Stomach smooth muscle (tissue), 2 donors: ENCODE results near the gene RABIF.
A peak's percentile ranks its signal among the peaks of the same experiment; 100 is the strongest.
"Not testable (repeated sequence)": the region's sequence is repeated elsewhere in the genome, so short reads cannot be mapped to it uniquely, and the experiment has no call there.

Source experiments
- H3K27ac ChIP-seq: one replicate; pipeline ENCODE4 v1.7.0; 2013; ENCODE audit warnings: mild to moderate bottlenecking, low read length, inconsistent platforms
- H3K27me3 ChIP-seq, 2 donors: one replicate each; pipeline ENCODE4 v1.7.0; 2013; ENCODE audit warnings: low read length in 2 of 2; ENCODE audit not compliant: insufficient read depth in 2 of 2, control insufficient read depth in 1 of 2
- H3K36me3 ChIP-seq, 2 donors: one replicate each; pipeline ENCODE4 v1.7.0; 2013; ENCODE audit warnings: low read length in 2 of 2; ENCODE audit not compliant: control insufficient read depth in 2 of 2, insufficient read depth in 2 of 2
- H3K4me1 ChIP-seq: one replicate; pipeline ENCODE4 v1.7.0; 2013; ENCODE audit warnings: low read length; ENCODE audit not compliant: control insufficient read depth, insufficient read depth
- H3K4me3 ChIP-seq, 2 donors: one replicate each; pipeline ENCODE4 v1.7.0; 2013; ENCODE audit warnings: low read length in 2 of 2
- H3K9ac ChIP-seq, 2 donors: one replicate each; pipeline ENCODE4 v1.7.0; 2013; ENCODE audit warnings: low read length in 2 of 2, mild to moderate bottlenecking in 1 of 2
- H3K9me3 ChIP-seq, 2 donors: one replicate each; pipeline ENCODE4 v1.7.0; 2013; ENCODE audit warnings: low read length in 2 of 2; ENCODE audit not compliant: control insufficient read depth in 2 of 2
- donor health status: healthy.
- donor health status: Pancreatic carcinoma.

RABIF gene

GRCh38 chr1:202912476-202912875 is 23.5 kb upstream of the RABIF start:
- H3K9ac ChIP-seq, H3K27me3 ChIP-seq: not testable (repeated sequence)
- peaks cover 56 to 60% of the 10 kb centered on the region in 2 donors for H3K36me3 ChIP-seq

GRCh38 chr1:202909494-202909893 is 20.5 kb upstream of the RABIF start:
- Histone ChIP-seq H3K4me3 (no peak overlapping the region), H3K27ac (no peak overlapping the region), H3K36me3 (peaks cover 34 to 51% of the 10 kb centered on the region in 2 donors), H3K9ac (no peak overlapping the region), H3K4me1 (no peaks in the 10 kb centered on the region), H3K27me3 (no peaks in the 10 kb centered on the region), H3K9me3 (no peaks in the 10 kb centered on the region)

More at GRCh38 chr1:202912476-202912875, 23.5 kb upstream of the RABIF start:
- not testable (repeated sequence) for H3K9me3 ChIP-seq, H3K4me1 ChIP-seq, H3K4me3 ChIP-seq, H3K27ac ChIP-seq

- H3K4me3 ChIP-seq, result no peak overlapping the region
- peaks cover 32 to 48% of the 10 kb centered on the region in 2 donors for H3K36me3 ChIP-seq
- no peaks in the 10 kb centered on the region for H3K4me1 ChIP-seq
- H3K27me3 ChIP-seq, result no peaks in the 10 kb centered on the region
- H3K27ac ChIP-seq, result no peak overlapping the region
- no peak overlapping the region for H3K9ac ChIP-seq
- H3K9me3 ChIP-seq, result no peaks in the 10 kb centered on the region
Measured at GRCh38 chr1:202908998-202909397, 20.0 kb upstream of the RABIF start.

- H3K9me3 ChIP-seq, result no peaks in the 10 kb centered on the region
- no peaks in the 10 kb centered on the region for H3K27me3 ChIP-seq
- no peaks in the 10 kb centered on the region for H3K4me1 ChIP-seq
- no peak overlapping the region for H3K27ac ChIP-seq
- H3K9ac ChIP-seq, result no peak overlapping the region
- H3K36me3 ChIP-seq, result peaks cover 12 to 23% of the 10 kb centered on the region in 2 donors
- no peak overlapping the region for H3K4me3 ChIP-seq
Measured at GRCh38 chr1:202905331-202905730, 16.4 kb upstream of the RABIF start.

- H3K4me3 ChIP-seq, H3K9me3 ChIP-seq, H3K9ac ChIP-seq, H3K4me1 ChIP-seq, H3K27ac ChIP-seq, H3K27me3 ChIP-seq: not testable (repeated sequence)
- peaks cover 7 to 10% of the 10 kb centered on the region in 2 donors for H3K36me3 ChIP-seq
Measured at GRCh38 chr1:202903808-202904207, 14.9 kb upstream of the RABIF start.

- H3K27me3 ChIP-seq, result no peaks in the 10 kb centered on the region
- H3K36me3 ChIP-seq, result peaks cover 3 to 5% of the 10 kb centered on the region in 2 donors
- no peak overlapping the region for H3K4me3 ChIP-seq
- no peaks in the 10 kb centered on the region for H3K4me1 ChIP-seq
- H3K27ac ChIP-seq, result no peak overlapping the region
- H3K9ac ChIP-seq, result no peak overlapping the region
- no peaks in the 10 kb centered on the region for H3K9me3 ChIP-seq
Measured at GRCh38 chr1:202901555-202901954, 12.6 kb upstream of the RABIF start.

GRCh38 chr1:202892501-202892900 is 3.6 kb upstream of the RABIF start:
- H3K9ac ChIP-seq, result no peak overlapping the region
- no peak overlapping the region for H3K27ac ChIP-seq
- peaks cover 4% of the 10 kb centered on the region for H3K4me1 ChIP-seq
- H3K36me3 ChIP-seq, result peaks cover 39 to 47% of the 10 kb centered on the region in 2 donors
- no peaks in the 10 kb centered on the region for H3K9me3 ChIP-seq
- no peak overlapping the region for H3K4me3 ChIP-seq
- no peaks in the 10 kb centered on the region for H3K27me3 ChIP-seq

- Histone ChIP-seq H3K9me3 (no peaks in the 10 kb centered on the region), H3K4me3 (no peak overlapping the region), H3K9ac (no peak overlapping the region), H3K36me3 (peaks cover 26 to 34% of the 10 kb centered on the region in 2 donors), H3K27me3 (no peaks in the 10 kb centered on the region), H3K4me1 (peaks cover 4% of the 10 kb centered on the region), H3K27ac (no peak overlapping the region)
Measured at GRCh38 chr1:202890392-202890791, 1.4 kb upstream of the RABIF start.

GRCh38 chr1:202888221-202888530 is 773 bp downstream of the RABIF start:
- peak overlapping the region; percentile 78 to 93 for H3K4me3 ChIP-seq

GRCh38 chr1:202880961-202881460 is 7.9 kb downstream of the RABIF start:
- Histone ChIP-seq H3K27me3 (no peaks in the 10 kb centered on the region), H3K4me3 (no peak overlapping the region), H3K36me3 (peaks cover 5 to 15% of the 10 kb centered on the region in 2 donors), H3K4me1 (no peaks in the 10 kb centered on the region), H3K9me3 (no peaks in the 10 kb centered on the region), H3K9ac (no peak overlapping the region), H3K27ac (no peak overlapping the region)

More at GRCh38 chr1:202888221-202888530, 773 bp downstream of the RABIF start:
- peaks cover 16 to 20% of the 10 kb centered on the region in 2 donors for H3K36me3 ChIP-seq
- peaks cover 4% of the 10 kb centered on the region for H3K4me1 ChIP-seq
- no peaks in the 10 kb centered on the region for H3K27me3 ChIP-seq
- H3K9me3 ChIP-seq, result no peaks in the 10 kb centered on the region
- H3K9ac ChIP-seq, result peak overlapping the region; percentile 82 to 86
- H3K27ac ChIP-seq, result peak overlapping the region; percentile 82

- no peak overlapping the region for H3K4me3 ChIP-seq
- no peak overlapping the region for H3K9ac ChIP-seq
- H3K27me3 ChIP-seq, result no peaks in the 10 kb centered on the region
- no peaks in the 10 kb centered on the region for H3K4me1 ChIP-seq
- H3K27ac ChIP-seq, result no peak overlapping the region
- H3K9me3 ChIP-seq, result no peaks in the 10 kb centered on the region
- H3K36me3 ChIP-seq, result peaks cover 5 to 15% of the 10 kb centered on the region in 2 donors
Measured at GRCh38 chr1:202880062-202880461, 8.9 kb downstream of the RABIF start.
